ENCODE data around the gene RCAN3.
"Not testable (repeated sequence)": the region's sequence is repeated elsewhere in the genome, so short reads cannot be mapped to it uniquely, and the experiment has no call there.

Gene RCAN3

DNA sequence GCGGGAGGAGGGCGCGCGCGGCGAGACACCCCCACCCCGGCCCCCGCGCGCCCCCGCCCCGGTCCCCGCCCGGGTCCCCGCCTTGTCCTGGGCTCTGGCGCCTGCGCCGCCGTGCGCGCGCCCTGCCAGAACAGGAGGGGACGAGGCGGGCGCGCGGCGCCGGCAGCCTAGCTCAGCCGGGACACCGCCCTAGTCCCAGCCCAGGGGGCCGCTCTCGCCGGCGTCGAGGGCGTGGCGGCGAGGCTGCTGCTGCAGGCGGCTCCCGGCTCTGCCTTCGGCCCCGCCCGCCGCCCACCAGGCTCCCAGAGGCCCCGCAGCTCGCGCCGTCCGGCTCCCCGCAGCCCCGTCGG lies at the start of gene RCAN3:
Gene RCAN3, plus strand, starts transcription at position 128 of the 350 bp plus-strand sequence. CDS start 11,537 bp downstream, outside the sequence.
- peak; percentile 39 for DNase-seq (ENCODE audit: low read depth)
- H3K4me3 ChIP-seq (ENCODE audit: low read depth, low read length): peak within 1 kb of the TSS; percentile 69

DNA sequence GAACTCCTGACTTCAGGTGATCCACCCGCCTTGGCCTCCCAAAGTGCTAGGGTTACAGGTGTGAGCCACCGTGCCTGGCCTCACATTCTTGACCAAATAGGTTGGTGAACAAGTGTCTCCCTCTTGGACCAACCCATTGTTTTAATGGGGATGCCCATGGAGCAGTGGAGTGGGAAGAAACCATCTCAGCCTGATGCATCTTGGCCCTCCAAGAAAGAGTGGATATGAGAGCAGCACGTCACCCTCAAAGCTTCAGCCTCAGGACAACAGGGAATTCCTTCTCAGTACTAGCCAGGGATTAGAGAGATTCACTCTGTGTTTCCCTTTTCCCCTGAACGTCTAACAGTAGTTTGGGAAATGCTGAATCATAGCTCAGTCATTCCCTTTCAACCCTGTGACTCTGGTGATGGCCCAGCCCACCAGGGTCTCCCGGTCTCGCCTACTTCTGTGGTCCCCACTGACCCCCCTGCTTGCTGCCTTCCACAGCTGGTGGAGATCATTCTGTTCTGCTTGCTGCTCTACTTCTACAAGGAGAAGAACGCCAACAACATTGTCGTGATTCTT lies 49.6 kb upstream of the RCAN3 start:
- H3K4me3 ChIP-seq (ENCODE audit: low read depth, low read length): no peak overlapping the region
- DNase-seq (ENCODE audit: low read depth): no peak

DNA sequence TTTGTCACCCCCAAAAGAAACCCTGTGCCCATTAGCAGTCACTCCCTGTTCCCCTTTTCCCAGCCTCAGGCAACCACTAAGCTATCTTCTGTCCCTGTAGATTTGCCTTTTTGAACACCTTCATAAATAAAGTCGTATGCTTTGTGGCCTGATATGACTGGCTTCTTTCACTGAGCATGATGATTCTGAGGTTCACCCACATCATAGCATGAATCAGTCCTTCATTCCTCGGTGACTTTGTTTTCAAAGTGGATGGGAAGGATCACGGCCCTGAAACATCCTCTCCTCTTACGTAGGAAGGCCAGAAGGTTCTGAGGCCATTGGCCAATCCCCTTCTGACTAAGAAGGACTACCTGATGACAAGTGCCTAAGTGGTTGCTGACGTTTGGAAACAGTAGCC lies 48.0 kb upstream of the RCAN3 start:
- no peak for DNase-seq (ENCODE audit: low read depth)
- H3K4me3 ChIP-seq (ENCODE audit: low read depth, low read length): no peak overlapping the region

DNA sequence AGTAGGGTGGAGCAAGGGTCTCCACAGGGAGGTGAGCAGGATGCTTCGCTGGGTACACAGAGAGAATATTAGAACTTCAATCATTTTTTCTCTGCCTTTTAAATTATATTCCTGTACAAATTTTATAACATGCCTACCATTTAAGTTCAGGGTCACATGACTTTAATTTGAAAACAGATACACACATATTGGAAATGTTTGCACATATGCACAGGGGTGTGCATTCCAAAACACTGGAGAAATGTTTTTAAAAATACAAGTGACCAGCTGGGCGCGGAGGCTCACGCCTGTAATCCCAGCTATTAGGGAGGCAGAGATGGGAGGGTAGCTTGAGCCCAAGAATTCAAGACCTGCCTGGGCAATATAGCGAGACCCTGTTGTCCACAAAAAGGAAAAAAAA lies 47.4 kb upstream of the RCAN3 start:
- no peak overlapping the region for H3K4me3 ChIP-seq (ENCODE audit: low read depth, low read length)
- DNase-seq (ENCODE audit: low read depth): no peak

DNA sequence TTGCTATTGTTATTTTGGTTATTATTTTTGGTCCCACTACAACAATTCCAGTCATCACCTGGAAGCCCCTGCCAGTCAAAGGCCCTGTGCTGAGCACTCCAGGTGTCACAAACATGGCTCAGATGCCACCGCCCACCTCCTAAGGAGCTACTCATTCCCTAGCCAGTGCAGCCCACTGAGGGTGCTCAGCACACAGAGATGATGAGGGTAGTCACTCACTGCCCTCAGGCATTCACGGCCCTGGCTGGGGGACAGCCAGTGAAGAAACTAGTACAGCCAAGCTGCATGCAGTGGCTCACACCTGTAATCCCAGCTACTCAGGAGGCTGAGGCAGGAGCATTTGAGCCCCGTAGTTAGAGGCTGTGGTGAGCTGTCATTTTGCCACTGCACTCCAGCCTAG lies 44.8 kb upstream of the RCAN3 start:
- no peak for DNase-seq (ENCODE audit: low read depth)
- no peak overlapping the region for H3K4me3 ChIP-seq (ENCODE audit: low read depth, low read length)

DNA sequence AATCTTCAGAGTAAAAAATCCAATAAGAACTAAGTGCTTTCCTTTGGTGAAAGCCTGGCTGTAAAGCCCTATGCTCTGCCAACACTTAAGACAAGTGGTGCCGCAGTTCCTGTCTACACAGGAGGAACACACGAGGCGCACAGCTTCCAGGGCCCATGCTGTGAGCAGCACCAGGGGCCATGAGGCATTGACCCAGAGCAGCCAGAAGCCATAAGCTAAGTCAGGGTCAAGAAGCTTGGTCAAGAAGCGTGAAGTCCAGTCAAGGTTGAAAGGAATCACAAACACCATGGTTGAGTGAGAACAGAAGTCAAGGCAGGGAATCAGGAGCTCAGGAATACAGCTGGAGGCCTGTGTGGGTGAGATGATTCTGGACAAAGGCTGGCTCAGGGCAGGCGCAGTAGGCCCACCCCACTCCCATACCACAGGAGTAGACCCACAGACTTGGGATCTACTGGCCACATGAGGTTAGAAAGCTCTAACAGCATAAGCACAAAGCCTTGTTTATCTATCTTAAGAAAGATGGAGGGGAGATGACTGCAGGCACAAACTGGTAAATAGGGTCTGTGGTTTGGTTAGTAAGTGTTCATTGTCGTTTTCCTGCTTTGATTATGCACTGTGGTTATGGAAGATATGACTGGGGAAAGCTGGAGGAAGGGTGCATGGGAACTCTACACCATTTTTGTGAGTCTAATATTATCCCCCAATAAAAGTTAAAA lies 42.9 kb upstream of the RCAN3 start:
- DNase-seq (ENCODE audit: low read depth): no peak
- no peak overlapping the region for H3K4me3 ChIP-seq (ENCODE audit: low read depth, low read length)

DNA sequence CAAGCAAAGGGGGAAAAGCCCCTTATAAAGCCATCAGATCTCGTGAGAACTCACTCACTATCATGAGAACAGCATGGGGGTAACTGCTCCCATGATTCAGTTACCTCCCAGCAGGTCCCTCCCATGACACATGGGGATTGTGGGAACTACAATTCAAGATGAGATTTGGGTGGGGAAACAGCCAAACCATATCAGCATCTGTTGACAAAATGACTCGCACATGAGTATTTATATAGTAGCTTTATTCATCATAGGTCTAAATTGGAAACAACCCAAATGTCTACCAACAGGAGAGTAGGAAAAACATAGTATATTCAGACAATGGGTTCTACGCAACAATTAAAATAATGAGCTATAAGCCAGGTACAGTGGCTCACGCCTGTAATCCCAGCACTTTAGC lies 40.5 kb upstream of the RCAN3 start:
- H3K4me3 ChIP-seq (ENCODE audit: low read depth, low read length); DNase-seq (ENCODE audit: low read depth): not testable (repeated sequence)

DNA sequence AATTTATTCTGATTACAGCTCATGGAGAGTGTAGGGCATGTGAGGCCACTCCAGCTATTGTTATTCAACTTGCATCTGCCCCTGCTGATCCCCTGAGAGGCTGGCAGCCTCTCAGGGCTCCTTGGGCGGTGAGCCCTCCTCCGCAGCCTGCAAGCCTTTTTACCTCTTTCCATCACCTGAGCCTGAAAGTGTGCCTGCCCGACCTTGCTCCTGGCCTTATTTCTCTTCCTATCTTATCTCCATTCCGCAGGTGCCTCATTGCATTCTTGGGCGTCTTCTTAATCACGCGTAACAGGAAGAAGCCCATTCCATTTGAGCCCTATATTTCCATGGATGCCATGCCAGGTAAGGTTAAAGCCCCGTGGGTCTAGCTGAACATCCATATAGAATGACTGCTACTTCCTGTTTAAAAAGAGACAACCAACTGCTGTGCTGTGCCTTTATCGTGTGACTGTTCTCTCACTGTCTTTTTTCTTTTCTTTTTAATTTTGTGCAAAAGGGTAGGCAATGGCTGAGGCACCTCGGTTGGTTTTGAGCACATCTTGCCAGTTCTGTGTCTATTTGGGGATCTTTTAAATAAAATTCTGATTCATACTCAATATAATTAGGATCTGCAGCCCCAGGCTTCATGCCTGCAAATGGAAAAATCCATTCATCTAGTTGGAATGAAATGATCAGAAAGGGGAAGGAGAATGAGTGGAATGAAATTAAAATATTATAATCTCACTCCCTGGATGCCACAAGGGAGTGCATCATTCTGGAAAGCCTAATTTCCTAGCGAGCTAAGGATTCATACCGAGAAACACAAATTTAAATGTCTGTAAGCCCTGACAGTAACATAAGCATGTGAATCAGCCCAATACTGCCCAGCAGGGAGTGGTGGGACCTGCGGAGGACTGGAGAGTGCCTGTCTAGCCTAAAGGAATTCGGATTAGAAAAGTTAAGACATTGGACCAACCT lies 38.6 kb upstream of the RCAN3 start:
- DNase-seq (ENCODE audit: low read depth): no peak
- H3K4me3 ChIP-seq (ENCODE audit: low read depth, low read length): no peak overlapping the region

DNA sequence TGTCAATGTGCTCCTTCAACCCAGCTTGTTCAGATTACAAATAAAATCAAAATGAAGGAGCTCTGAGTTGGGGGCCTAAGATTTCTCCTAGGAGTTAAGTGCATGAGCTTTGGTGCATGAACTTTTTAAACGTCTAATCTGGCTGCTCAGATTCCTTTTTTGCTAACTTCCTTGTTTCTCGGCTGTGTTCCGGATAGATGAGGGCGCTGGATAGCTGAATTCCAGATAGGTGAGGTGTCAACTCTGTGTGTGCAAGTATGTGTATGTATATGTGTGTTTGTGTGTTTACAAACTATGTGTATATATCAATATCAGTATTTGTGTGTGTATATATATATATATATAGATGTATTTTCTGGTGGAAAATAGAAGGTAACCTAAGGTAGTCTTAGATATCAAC lies 37.5 kb upstream of the RCAN3 start:
- H3K4me3 ChIP-seq (ENCODE audit: low read depth, low read length): no peak overlapping the region
- no peak for DNase-seq (ENCODE audit: low read depth)

DNA sequence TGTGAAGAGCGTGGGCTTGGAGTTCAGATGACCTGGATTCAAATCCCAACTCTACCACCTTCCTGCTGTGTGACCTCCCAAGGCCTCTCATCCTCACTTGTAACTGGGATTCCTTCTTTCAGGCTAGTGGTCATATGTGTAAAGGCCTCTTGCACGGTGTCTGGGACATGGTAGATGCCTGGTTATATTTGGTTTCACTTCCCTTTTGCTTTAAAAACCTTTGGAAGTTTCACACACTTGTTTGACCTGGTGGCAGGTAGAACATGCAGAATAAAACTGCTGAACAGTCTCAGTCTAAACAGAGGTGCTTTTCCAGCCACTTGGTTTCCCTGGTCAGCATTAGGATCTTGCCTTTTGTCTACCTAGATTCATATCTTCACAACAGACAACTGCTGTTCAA lies 37.0 kb upstream of the RCAN3 start:
- DNase-seq (ENCODE audit: low read depth): no peak
- no peak overlapping the region for H3K4me3 ChIP-seq (ENCODE audit: low read depth, low read length)

DNA sequence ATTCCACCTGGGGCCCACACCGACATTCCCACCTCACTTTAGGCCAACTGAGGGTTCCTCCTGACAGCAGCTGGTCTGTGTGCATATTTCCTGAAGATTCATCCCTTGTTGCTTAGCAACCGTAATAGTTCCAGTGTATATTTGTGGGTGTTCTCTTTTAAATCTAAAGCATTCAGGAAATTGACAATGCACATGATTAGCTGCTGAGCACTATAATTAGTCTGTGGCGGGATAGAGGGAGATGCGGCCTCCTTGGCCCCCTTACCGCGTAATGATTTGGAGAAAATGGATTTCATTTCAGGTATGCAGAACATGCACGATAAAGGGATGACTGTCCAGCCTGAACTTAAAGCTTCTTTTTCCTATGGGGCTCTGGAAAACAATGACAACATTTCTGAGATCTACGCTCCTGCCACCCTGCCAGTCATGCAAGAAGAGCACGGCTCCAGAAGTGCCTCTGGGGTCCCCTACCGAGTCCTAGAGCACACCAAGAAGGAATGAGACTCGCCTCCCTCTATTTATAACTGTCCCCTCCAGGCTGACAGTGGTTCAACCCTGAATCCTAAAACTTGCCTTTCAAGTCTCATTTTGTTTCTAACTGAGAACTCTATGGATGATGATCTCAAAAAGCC lies 33.8 kb upstream of the RCAN3 start:
- no peak overlapping the region for H3K4me3 ChIP-seq (ENCODE audit: low read depth, low read length)

DNA sequence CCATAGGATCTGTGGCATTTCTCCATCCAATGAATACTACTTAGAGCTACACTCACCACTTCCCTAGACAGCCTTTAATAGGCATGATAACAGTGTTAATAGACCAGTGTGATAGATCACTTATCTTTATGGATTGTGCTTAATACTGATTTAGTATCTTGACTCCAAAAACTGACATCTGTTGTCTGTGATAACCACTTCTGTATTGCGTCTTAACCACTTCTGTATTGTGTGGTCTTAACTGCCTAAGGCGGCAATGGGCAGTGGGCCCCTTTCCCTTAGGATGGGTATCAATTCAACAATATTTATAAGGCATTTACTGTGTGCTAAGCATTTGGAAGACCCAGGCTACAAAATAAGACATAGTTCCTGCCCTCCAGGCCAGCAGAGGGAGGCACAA lies 32.0 kb upstream of the RCAN3 start:
- no peak for DNase-seq (ENCODE audit: low read depth)
- H3K4me3 ChIP-seq (ENCODE audit: low read depth, low read length): no peak overlapping the region

More for the DNA sequence above, 33.8 kb upstream of the RCAN3 start:
- DNase-seq (ENCODE audit: low read depth): no peak

DNA sequence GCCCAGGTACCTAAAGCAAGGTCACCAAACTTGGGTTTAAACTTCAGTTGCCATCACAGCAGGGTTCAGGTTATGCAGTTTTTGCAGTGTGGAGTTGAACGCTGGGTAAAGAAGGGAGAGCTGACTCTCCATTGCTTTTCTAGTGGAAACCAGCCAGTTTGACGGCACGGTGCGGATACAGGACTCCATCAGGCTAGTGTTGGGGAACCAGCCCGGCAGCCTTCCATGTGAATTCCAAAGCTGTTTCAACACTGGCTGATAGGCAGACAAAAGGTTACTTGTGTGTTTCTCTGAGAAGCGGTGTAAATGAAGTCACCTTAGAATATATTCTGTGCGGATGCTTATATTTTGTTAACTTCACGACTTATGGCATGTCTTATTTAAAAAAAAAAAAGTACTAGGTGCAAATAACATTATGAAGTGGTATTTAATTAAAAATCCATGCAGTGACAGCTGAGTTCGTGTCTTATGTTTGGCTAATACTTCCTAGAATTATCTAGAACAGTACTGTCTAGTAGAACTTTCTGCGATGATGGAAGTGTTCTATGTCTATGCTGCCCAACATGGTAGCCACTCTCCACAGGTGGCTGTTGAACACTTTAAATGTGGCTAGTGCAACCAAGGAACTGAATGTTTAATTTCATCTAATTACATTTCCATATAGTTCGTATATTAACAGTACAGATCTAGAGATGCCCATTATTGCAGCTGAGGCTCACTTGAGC lies 29.9 kb upstream of the RCAN3 start:
- no peak for DNase-seq (ENCODE audit: low read depth)
- no peak overlapping the region for H3K4me3 ChIP-seq (ENCODE audit: low read depth, low read length)

DNA sequence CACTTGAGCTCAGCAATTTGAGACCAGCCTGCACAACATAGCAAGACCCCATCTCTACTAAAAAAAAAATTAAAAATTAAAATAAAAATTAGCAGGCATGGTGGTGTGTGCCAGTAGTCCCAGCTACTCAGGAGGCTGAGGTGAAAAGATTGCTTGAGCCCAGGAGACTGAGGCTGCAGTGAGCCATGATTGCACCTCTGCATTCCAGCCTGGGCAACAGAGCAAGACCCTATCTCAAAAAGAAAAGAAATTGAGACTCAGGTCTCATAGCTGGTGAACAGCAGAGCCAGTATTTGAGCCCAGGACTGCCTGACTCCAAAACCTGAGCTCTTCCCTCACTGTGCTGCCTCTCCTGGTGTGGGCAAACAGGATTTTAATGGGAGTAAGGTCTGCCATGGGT lies 28.4 kb upstream of the RCAN3 start:
- H3K4me3 ChIP-seq (ENCODE audit: low read depth, low read length): no peak overlapping the region
- no peak for DNase-seq (ENCODE audit: low read depth)

DNA sequence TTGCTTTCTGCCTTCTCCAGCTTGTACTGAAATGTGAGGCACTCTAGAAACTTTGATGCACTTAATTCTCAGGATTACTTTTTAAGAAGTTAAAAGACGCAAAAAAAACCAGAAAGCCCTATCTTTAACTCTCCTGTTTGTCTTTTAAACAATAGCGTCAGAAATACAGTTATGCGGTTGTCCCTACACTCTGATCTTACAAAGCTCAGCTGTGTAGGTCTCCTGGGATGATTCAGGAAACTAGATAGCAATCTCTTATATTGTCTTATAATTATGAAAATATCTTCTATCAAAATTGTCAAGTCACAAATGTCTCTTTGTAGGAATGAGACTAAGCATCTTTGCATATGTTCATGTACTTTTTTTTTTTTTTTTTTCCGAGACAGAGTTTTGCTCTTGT lies 26.9 kb upstream of the RCAN3 start:
- H3K4me3 ChIP-seq (ENCODE audit: low read depth, low read length): no peak overlapping the region
- no peak for DNase-seq (ENCODE audit: low read depth)

DNA sequence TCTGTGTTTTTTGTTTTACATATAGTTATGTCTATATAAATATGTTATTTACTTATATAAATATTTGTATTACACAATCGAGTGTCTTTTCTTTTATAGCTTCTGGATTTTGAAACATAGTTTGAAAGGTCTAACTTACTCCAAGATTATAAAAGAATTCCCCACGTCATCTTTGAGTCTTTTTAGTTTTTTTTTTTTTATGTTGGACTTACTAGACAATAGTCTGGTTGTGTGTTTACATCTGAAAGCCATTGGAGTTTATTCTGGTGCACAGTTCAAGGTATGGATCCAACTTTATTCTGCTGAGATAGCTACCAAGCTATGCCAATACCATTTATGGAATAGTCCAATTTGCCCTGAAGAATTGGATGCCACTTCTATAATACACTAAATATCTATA lies 26.1 kb upstream of the RCAN3 start:
- no peak overlapping the region for H3K4me3 ChIP-seq (ENCODE audit: low read depth, low read length)
- no peak for DNase-seq (ENCODE audit: low read depth)

DNA sequence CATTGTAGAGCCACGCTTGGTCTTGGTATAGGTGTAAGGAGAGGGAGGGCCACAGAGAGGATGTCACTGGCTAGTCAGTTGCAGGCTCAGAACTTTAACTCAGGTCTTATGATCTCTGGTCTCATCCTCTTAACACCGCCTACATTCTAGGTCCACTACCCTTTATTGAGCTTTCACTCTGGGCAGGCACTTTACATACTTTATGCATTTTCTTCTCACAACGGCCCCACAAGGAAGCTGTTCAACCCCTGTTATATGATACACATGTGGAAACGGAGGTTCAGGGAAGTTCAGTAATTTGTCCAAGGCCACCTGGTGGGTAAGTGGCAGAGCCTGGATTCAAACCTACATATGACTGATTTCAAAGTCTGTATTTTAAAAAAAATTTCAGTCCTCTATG lies 25.3 kb upstream of the RCAN3 start:
- no peak overlapping the region for H3K4me3 ChIP-seq (ENCODE audit: low read depth, low read length)
- DNase-seq (ENCODE audit: low read depth): no peak

DNA sequence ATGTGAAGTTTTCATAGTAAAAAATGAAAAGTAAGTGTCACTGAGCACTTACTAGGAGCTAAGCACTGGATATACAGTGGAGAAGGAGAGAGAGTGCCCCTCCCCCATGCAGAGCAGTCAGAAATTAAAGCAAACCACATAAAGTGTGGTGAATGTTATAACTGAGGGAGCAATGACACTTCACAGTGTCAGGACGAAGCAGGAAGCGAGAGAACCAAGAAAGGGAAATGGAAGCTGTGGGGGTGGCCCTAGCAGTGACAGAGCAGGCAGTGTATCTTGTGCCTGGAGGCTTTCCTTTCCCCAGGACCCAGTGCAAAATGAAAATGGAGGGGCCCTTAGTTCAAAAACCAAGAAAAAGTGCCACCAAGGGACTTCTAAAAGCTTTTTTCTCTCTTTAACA lies 21.5 kb upstream of the RCAN3 start:
- DNase-seq (ENCODE audit: low read depth): no peak
- H3K4me3 ChIP-seq (ENCODE audit: low read depth, low read length): no peak overlapping the region

DNA sequence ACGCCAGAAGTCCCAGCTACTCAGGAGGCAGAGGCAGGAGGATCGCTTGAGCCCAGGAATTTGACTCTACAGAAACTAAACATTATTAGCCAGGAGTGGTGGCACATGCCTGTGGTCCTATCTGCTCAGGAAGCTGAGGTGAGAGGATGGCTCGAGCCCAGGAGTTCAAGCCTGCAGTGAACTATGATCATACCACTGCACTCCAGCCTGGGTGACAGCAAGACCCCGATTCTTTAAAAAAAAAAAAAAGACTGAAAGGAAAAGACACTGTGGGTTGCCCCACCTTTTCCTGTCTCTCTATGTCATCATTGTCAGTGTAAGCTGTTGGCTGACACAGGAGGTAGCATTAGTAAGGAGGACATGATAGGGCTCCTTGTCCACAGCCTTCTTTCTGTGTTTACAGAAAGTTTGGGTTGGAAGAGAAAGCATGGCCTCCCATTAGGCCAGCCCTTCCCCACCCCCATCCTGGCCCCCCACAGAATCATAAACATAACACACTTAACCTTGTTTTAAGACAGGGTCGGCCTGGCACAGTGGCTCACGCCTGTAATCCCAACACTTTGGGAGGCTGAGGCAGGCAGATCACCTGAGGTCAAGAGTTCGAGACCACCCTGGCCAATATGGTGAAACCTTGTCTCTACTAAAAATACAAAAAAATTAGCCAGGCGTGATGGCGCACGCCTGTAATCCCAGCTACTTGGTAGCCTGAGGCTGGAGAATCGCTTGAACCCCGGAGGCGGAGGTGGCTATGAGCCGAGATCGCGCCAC lies 20.6 kb upstream of the RCAN3 start:
- no peak for DNase-seq (ENCODE audit: low read depth)
- H3K4me3 ChIP-seq (ENCODE audit: low read depth, low read length): no peak overlapping the region
